Suprapubic skin (tissue), 4 donors: ENCODE measurements around the gene NCOA4.

ENCODE experiments used
- CTCF ChIP-seq, 2 donors: fragments of 200-600 bp in 1 of 2; fragments of 450-650 bp in 1 of 2; sonication (generic) in 1 of 2; IDR thresholded peaks; one replicate each; pipeline ENCODE4 v1.5.1; 2016 to 2019; ENCODE audit warnings: antibody characterized with exemption in 2 of 2, mild to moderate bottlenecking in 1 of 2, moderate library complexity in 1 of 2
- EP300 ChIP-seq: sonication (generic); formaldehyde crosslinking; IDR thresholded peaks from one replicate; pipeline ENCODE4 v1.6.1; 2017; ENCODE audit warnings: antibody characterized with exemption
- POLR2A ChIP-seq, 2 donors: fragments of 450-650 bp; IDR thresholded peaks; one replicate each; pipeline ENCODE4 v1.6.1; 2017; ENCODE audit warnings: antibody characterized with exemption in 2 of 2, mild to moderate bottlenecking in 2 of 2, moderate library complexity in 2 of 2
- POLR2AphosphoS5 ChIP-seq, 3 donors: sonication (generic); formaldehyde crosslinking; IDR thresholded peaks; one replicate each; pipeline ENCODE4 v1.6.1; 2017; ENCODE audit warnings: antibody characterized with exemption in 3 of 3

GRCh38 chr10:46069771-46070463, 39.5 kb upstream of the NCOA4 start:
- TF ChIP-seq CTCF (IDR thresholded peaks at IDR 0.05) (no peak), POLR2AphosphoS5 (IDR thresholded peaks at IDR 0.05) (no peak), POLR2A (IDR thresholded peaks at IDR 0.05) (no peak), EP300 (no peak)
